Right lobe of liver (tissue), 6 donors: ENCODE data around the gene CMBL. TPM values are rescaled to one million over a fixed set of nuclear protein-coding genes. Genes with fewer than 3 reads are reported as not detected.

Source experiments
- ATAC-seq, 4 donors: fragments of 200-7000 bp; cut with Tn5 transposase; one replicate each; pipeline ENCODE4 v1.9.1; 2020; ENCODE audit warnings: mild to moderate bottlenecking in 4 of 4, moderate library complexity in 4 of 4
- DNase-seq, 3 donors: peaks; one replicate each; pipeline ENCODE4 v3.0.0-alpha.2; 2020
- H3K27ac ChIP-seq, 3 donors: fragments of 200-600 bp; one replicate each; pipeline ENCODE4 v1.8.0; 2022
- H3K27me3 ChIP-seq, 2 donors: fragments of 200-600 bp; one replicate each; pipeline ENCODE4 v1.8.0; 2022
- H3K36me3 ChIP-seq, 4 donors: fragments of 200-600 bp; sonication (generic) in 1 of 4; one replicate each; pipeline versions ENCODE4 v1.5.1 to v1.8.0; 2017 to 2022; ENCODE audit warnings: control low read depth in 1 of 4
- H3K4me1 ChIP-seq, 4 donors: fragments of 200-600 bp; sonication (generic) in 1 of 4; one replicate each; pipeline versions ENCODE4 v1.5.1 to v1.8.0; 2017 to 2022; ENCODE audit warnings: control low read depth in 1 of 4
- H3K4me3 ChIP-seq, 3 donors: fragments of 200-600 bp; one replicate each; pipeline ENCODE4 v1.8.0; 2022
- H3K9me3 ChIP-seq, 4 donors: fragments of 200-600 bp; sonication (generic) in 1 of 4; one replicate each; pipeline versions ENCODE4 v1.5.1 to v1.8.0; 2017 to 2022; ENCODE audit warnings: control low read depth in 1 of 4
- POLR2A ChIP-seq: fragments of 450-650 bp; IDR thresholded peaks from one replicate; pipeline ENCODE4 v1.6.1; 2017; ENCODE audit warnings: antibody characterized with exemption, mild to moderate bottlenecking
- WGBS: methylation state at CpG from one replicate; pipeline ENCODE4 v1.1.6; 2018; ENCODE audit warnings: low coverage, low lambda C conversion rate; ENCODE audit not compliant: insufficient coverage; ENCODE audit errors: missing lambda C conversion rate; 5-methylcytosine and 5-hydroxymethylcytosine counted together
- intact Hi-C, 2 donors: fragments of 100-400 bp; cut with DNase I; formaldehyde crosslinking; loops; one replicate each; pipeline versions ENCODE4 v1.11.2 to v1.14.1; 2022
- total RNA-seq, 6 experiments: library from RNA; depleted of rRNA in 2 of 6; stranded (reverse); fragments of >200 nt in 2 of 6; fragmentation: NEBNext Ultra II Directional in 3 of 6; extraction: Animal tissue kit (Norgen Biotek cat#: 25700) in 3 of 6; gene quantifications; one replicate each; pipeline versions ENCODE4 v1.1.0 to v1.2.4, GENCODE V29; 2016 to 2023
- TF ChIP-seq, protein P1 (sequence below), 4 donors: fragments of 200-600 bp in 3 of 4; fragments of 450-650 bp in 1 of 4; IDR thresholded peaks; one replicate each; pipeline versions ENCODE4 v1.5.1 to v1.8.0; 2016 to 2022; ENCODE audit warnings: antibody characterized with exemption in 4 of 4, mild to moderate bottlenecking in 2 of 4
- donor health status: DM: no; HTN: yes; CAD: no.
- donor health status: DM: no; HTN: no; CAD: no.
- donor health status: DM: no; HTN: no; CAD: no.
- donor health status: DM: no; HTN: yes; CAD: no.
- donor health status: DM: no; HTN: yes; CAD: no.

Gene CMBL
- total RNA-seq, 6 experiments from 2014 or later = 29.4 to 206 (median 97.7) TPM

DNA sequence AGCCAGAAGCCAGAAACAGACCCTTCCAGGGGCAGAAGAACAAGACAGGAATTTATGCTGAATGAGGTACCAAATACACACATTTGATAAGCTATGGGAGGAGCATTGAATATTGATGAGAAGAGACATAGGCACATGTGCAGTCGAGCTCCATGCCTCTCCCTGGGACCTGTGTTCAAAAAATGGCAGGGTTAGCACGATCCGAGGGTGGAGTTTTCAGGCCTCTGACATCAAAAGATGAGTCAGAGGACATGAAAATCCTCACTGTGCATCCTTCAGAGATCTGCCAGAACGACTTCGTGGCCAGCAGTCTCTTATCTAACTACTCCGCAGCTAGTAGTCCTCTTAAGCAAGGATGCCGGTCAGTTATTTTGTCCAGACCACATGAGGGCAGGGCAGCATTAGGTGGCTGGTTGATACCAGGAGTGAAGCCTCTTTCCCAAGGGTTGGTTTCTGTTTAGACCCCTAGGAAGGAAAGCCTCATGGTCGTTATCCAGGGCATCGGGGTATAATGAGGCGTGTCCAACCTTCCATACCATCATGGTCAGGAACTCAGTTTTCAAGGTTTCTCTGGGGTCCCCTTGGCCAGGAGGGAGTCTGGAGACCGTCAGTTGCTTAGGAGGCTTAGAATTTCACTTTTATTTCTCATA, 11.6 kb upstream of the CMBL start:
- H3K36me3 ChIP-seq = no peaks in the 10 kb centered on the region
- H3K27me3 ChIP-seq = no peaks in the 10 kb centered on the region
- no peak overlapping the region for H3K27ac ChIP-seq
- intact Hi-C loops = no loop called here
- ATAC-seq (peak; percentile 81 to 86 (median 84)), DNase-seq (no peak)
- TF ChIP-seq POLR2A = no peak
- TF ChIP-seq, protein P1, sequence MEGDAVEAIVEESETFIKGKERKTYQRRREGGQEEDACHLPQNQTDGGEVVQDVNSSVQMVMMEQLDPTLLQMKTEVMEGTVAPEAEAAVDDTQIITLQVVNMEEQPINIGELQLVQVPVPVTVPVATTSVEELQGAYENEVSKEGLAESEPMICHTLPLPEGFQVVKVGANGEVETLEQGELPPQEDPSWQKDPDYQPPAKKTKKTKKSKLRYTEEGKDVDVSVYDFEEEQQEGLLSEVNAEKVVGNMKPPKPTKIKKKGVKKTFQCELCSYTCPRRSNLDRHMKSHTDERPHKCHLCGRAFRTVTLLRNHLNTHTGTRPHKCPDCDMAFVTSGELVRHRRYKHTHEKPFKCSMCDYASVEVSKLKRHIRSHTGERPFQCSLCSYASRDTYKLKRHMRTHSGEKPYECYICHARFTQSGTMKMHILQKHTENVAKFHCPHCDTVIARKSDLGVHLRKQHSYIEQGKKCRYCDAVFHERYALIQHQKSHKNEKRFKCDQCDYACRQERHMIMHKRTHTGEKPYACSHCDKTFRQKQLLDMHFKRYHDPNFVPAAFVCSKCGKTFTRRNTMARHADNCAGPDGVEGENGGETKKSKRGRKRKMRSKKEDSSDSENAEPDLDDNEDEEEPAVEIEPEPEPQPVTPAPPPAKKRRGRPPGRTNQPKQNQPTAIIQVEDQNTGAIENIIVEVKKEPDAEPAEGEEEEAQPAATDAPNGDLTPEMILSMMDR (IDR thresholded peaks at IDR 0.05) = peak; percentile 10 to 43 (median 36)
- 72% methylated on average over 4 of the region's 11 CpGs for WGBS
- no peak overlapping the region for H3K4me3 ChIP-seq
- H3K4me1 ChIP-seq = peaks cover 0 to 10% (median 2%) of the 10 kb centered on the region in 4 donors
- H3K9me3 ChIP-seq = no peaks in the 10 kb centered on the region

DNA sequence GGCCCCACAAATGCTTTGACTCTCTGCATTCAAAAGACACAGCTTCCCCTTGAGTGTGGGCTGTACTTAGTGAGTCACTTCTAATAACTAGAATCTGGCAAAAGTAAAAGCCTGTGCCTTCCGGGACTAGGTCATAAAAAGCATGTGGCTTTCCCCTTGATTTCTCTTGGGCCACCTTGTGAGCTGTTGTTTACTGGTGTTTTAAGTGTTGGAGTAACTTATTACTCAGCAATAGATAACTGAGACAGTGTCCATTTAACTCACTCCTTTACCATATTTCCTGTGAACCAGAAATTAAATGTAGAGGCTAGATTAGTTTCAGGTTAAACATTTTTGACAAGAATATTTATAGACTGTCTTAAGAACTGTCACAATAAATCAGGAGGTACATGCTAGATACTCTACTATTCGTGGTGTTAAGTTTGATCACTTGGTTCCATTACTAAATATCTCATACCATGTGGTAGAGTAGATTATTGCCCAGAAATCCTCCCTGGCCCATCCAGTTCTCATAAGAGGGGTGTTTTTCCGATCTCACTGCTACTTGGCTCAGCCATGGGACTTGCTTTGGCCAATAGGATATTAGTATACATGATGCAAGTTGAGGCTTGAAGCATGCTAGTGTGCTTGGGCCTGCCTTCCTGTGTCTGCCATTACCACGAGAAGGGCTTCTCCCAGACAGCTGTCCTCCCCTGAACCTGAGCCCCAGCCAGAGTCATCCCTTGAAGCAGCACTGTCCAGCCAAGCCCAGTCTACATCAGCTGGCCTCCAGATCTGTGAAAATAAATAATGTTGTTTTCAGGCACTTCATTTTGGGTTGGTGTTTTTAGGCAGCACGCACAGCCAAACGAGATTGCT, 10.4 kb upstream of the CMBL start:
- DNase-seq (no peak), ATAC-seq (no peak)
- Histone ChIP-seq H3K4me1 (no peaks in the 10 kb centered on the region), H3K27me3 (no peaks in the 10 kb centered on the region), H3K9me3 (no peaks in the 10 kb centered on the region), H3K4me3 (no peak overlapping the region), H3K27ac (no peak overlapping the region), H3K36me3 (no peaks in the 10 kb centered on the region)
- no peak for TF ChIP-seq POLR2A
- TF ChIP-seq, protein P1 (IDR thresholded peaks at IDR 0.05) = no peak
- intact Hi-C loops = no loop called here
- WGBS = 79% methylated on average over 2 of the region's 6 CpGs

DNA sequence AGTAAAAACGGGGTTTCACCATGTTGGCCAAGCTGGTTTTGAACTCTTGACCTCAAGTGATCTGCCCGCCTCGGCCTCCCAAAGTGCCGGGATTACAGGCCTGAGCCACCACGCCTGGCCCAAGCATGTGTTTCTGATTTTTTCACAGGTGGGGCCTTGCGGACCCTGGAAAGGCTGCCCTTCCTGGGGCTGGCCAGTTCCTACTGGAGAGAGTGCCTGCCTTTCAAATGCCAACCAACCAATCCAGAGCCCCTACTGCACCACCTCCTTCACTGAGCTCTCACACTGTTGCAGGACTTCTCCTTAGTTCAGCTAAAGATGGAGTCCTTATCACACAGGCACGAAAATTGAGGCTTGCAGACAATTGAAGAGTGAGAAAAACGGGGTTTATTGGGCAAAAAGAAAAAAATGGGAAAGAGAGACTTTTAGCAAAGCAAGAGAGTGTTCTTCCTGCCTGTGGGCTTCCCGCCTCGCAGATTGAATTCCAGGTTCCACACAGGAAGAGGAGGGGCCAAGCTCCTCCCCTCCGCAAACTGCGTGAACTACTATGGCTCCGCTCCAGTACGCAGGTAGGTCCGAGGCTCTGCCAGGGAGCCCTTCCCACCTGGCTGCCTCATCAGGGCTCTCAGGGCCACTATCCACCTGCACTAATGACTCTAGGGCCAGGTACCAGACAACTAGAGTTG, 8.3 kb upstream of the CMBL start:
- DNase-seq = no peak
- intact Hi-C loops = no loop called here
- ATAC-seq = no peak
- H3K27ac ChIP-seq = no peak overlapping the region
- WGBS = 77% methylated on average over 6 of the region's 15 CpGs
- H3K4me3 ChIP-seq = no peak overlapping the region
- no peaks in the 10 kb centered on the region for H3K27me3 ChIP-seq
- H3K36me3 ChIP-seq = no peaks in the 10 kb centered on the region
- no peaks in the 10 kb centered on the region for H3K9me3 ChIP-seq
- H3K4me1 ChIP-seq = peaks cover 0 to 4% (median 0%) of the 10 kb centered on the region in 4 donors
- TF ChIP-seq, protein P1 (IDR thresholded peaks at IDR 0.05) = no peak
- TF ChIP-seq POLR2A = no peak

DNA sequence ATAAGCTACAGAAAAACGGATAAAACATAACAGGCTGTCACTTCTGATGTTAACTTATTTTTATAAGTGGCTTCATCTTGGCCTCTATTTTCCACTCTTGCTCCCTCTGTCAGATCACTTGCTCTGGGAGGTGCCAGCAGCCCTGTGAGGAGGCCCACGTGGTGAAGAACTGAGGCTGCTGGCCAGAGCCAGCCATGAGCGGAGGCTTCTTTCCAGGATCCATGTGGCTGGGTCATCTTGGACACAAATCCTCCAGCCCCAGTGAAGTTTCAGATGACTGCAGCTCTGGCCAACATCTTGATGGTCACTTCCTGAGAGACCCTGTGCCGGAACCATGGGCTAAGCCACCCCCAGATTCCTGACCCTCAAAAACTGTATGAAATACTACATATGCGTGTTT, 7.5 kb upstream of the CMBL start:
- intact Hi-C loops = no loop called here
- no peak overlapping the region for H3K4me3 ChIP-seq
- no peaks in the 10 kb centered on the region for H3K36me3 ChIP-seq
- no peak for TF ChIP-seq POLR2A
- TF ChIP-seq, protein P1 (IDR thresholded peaks at IDR 0.05) = no peak
- no peaks in the 10 kb centered on the region for H3K9me3 ChIP-seq
- 81% methylated on average over 4 of the region's 5 CpGs for WGBS
- DNase-seq = no peak
- H3K27ac ChIP-seq = no peak overlapping the region
- peaks cover 0 to 11% (median 2%) of the 10 kb centered on the region in 4 donors for H3K4me1 ChIP-seq
- no peaks in the 10 kb centered on the region for H3K27me3 ChIP-seq
- ATAC-seq = no peak
